ENCODE results near the gene SLC9A3. TPM values are rescaled to one million over a fixed set of nuclear protein-coding genes. Genes with fewer than 3 reads are reported as not detected.
A peak's percentile ranks its signal among the peaks of the same experiment; 100 is the strongest.

Gene SLC9A3
- total RNA-seq, 5 donors from 2014 or later (not counting 1 experiment from before 2014, with no cell fraction given), result 1.9 to 3.5 (median 2.5) TPM

GRCh38 chr5:446066-446882 is 78.0 kb downstream of the SLC9A3 start:
- Mint-ChIP-seq H3K9me3 (peaks cover 0 to 10% (median 0%) of the 10 kb centered on the region in 3 donors), H3K27me3 (no peaks in the 10 kb centered on the region), H3K4me1 (peaks cover 52 to 58% (median 54%) of the 10 kb centered on the region in 3 donors), H3K27ac (peak overlapping the region in 1 of 2 donors; percentile 68), H3K36me3 (peaks cover 42% of the 10 kb centered on the region), H3K4me3 (no peak overlapping the region)
- H3K4me1 ChIP-seq (ENCODE audit: control insufficient read depth in 1 of 2, extremely low read depth in 1 of 2, insufficient read depth in 2 of 2, low read length in 2 of 2), result peaks cover 0 to 24% of the 10 kb centered on the region in 2 experiments
- H3K27ac ChIP-seq (ENCODE audit: low read length), result no peak overlapping the region
- peaks cover 17 to 41% of the 10 kb centered on the region in 2 donors for H3K36me3 ChIP-seq (ENCODE audit: control insufficient read depth in 2 of 2, extremely low read depth in 1 of 2, insufficient read depth in 1 of 2, low read length in 1 of 2)
- no peaks in the 10 kb centered on the region for H3K27me3 ChIP-seq (replicated peaks in 1 of 2; ENCODE audit: control insufficient read depth in 2 of 2, extremely low read depth in 1 of 2, insufficient read depth in 2 of 2, low read length in 1 of 2)
- ATAC-seq (replicated peaks in 1 of 4) (no peak), DNase-seq (peak in 1 of 35 experiments; percentile 13)
- 96% methylated on average over 15 of the region's 19 CpGs for WGBS (ENCODE audit: insufficient coverage)
- H3K4me3 ChIP-seq (ENCODE audit: control insufficient read depth in 1 of 2, extremely low read depth in 1 of 2, low read length in 1 of 2), result no peak overlapping the region
- ChIA-PET POLR2A (interaction anchor here in 1 of 2 donors (1.2 kb wide), 1 partner anchor 28 kb away, joined by 5 read pairs; no protein-coding TSS in a partner anchor), CTCF (interaction anchor here (1.0 to 1.1 kb wide), 3 partner anchors 8 to 99 kb away, joined by 3 to 6 read pairs (median 5); no protein-coding TSS in a partner anchor)
- peaks cover 3% of the 10 kb centered on the region for H3K9me3 ChIP-seq

GRCh38 chr5:445591-445990 is 78.7 kb downstream of the SLC9A3 start:
- ChIA-PET CTCF (interaction anchor here (0.7 to 1.0 kb wide), 3 partner anchors 8 to 110 kb away, joined by 3 to 6 read pairs (median 4); no protein-coding TSS in a partner anchor), POLR2A (interaction anchor here in 1 of 2 donors (1.2 kb wide), 1 partner anchor 28 kb away, joined by 5 read pairs; no protein-coding TSS in a partner anchor)
- H3K36me3 ChIP-seq (ENCODE audit: control insufficient read depth in 2 of 2, extremely low read depth in 1 of 2, insufficient read depth in 1 of 2, low read length in 1 of 2), result peaks cover 17 to 41% of the 10 kb centered on the region in 2 donors
- peaks cover 52 to 58% (median 54%) of the 10 kb centered on the region in 3 donors for H3K4me1 Mint-ChIP-seq
- H3K9me3 Mint-ChIP-seq, result peaks cover 0 to 5% (median 0%) of the 10 kb centered on the region in 3 donors
- peaks cover 35% of the 10 kb centered on the region for H3K36me3 Mint-ChIP-seq
- ATAC-seq (replicated peaks in 1 of 4), result no peak
- no peaks in the 10 kb centered on the region for H3K9me3 ChIP-seq
- WGBS (ENCODE audit: insufficient coverage), result 97% methylated on average over 7 of the region's 10 CpGs
- H3K4me1 ChIP-seq (ENCODE audit: control insufficient read depth in 1 of 2, extremely low read depth in 1 of 2, insufficient read depth in 2 of 2, low read length in 2 of 2), result peaks cover 0 to 24% of the 10 kb centered on the region in 2 experiments
- H3K27me3 ChIP-seq (replicated peaks in 1 of 2; ENCODE audit: control insufficient read depth in 2 of 2, extremely low read depth in 1 of 2, insufficient read depth in 2 of 2, low read length in 1 of 2), result no peaks in the 10 kb centered on the region
- H3K27ac Mint-ChIP-seq, result peak overlapping the region in 1 of 2 donors; percentile 0
- no peak overlapping the region for H3K4me3 Mint-ChIP-seq
- no peak for DNase-seq
- H3K27me3 Mint-ChIP-seq, result no peaks in the 10 kb centered on the region
- H3K27ac ChIP-seq (ENCODE audit: low read length), result no peak overlapping the region
- H3K4me3 ChIP-seq (ENCODE audit: control insufficient read depth in 1 of 2, extremely low read depth in 1 of 2, low read length in 1 of 2), result no peak overlapping the region

GRCh38 chr5:444226-444625 is 80.0 kb downstream of the SLC9A3 start:
- H3K27ac ChIP-seq (ENCODE audit: low read length), result peak overlapping the region; percentile 68
- H3K36me3 ChIP-seq (ENCODE audit: control insufficient read depth in 2 of 2, extremely low read depth in 1 of 2, insufficient read depth in 1 of 2, low read length in 1 of 2), result peaks cover 17 to 31% of the 10 kb centered on the region in 2 donors
- H3K4me1 Mint-ChIP-seq, result peaks cover 44 to 55% (median 44%) of the 10 kb centered on the region in 3 donors

GRCh38 chr5:443239-444151 is 80.8 kb downstream of the SLC9A3 start:
- peak in 20 of 35 experiments; percentile 14 to 41 (median 26) for DNase-seq
- peak; percentile 33 to 49 (median 42) for ATAC-seq (replicated peaks in 1 of 4)
- Mint-ChIP-seq H3K4me1 (peaks cover 40 to 48% (median 42%) of the 10 kb centered on the region in 3 donors), H3K9me3 (no peaks in the 10 kb centered on the region), H3K4me3 (peak overlapping the region; percentile 93 to 98 (median 94)), H3K36me3 (peaks cover 16% of the 10 kb centered on the region), H3K27ac (peak overlapping the region; percentile 73 to 76), H3K27me3 (no peaks in the 10 kb centered on the region)
- Histone ChIP-seq H3K9me3 (no peaks in the 10 kb centered on the region), H3K27me3 (replicated peaks in 1 of 2; ENCODE audit: control insufficient read depth in 2 of 2, extremely low read depth in 1 of 2, insufficient read depth in 2 of 2, low read length in 1 of 2) (peaks cover 0 to 3% of the 10 kb centered on the region in 2 experiments), H3K36me3 (ENCODE audit: control insufficient read depth in 2 of 2, extremely low read depth in 1 of 2, insufficient read depth in 1 of 2, low read length in 1 of 2) (peaks cover 15 to 24% of the 10 kb centered on the region in 2 donors), H3K27ac (ENCODE audit: low read length) (peak overlapping the region; percentile 68), H3K4me1 (ENCODE audit: control insufficient read depth in 1 of 2, extremely low read depth in 1 of 2, insufficient read depth in 2 of 2, low read length in 2 of 2) (peaks cover 0 to 24% of the 10 kb centered on the region in 2 experiments), H3K4me3 (ENCODE audit: control insufficient read depth in 1 of 2, extremely low read depth in 1 of 2, low read length in 1 of 2) (peak overlapping the region; percentile 70 to 82)
- 21% methylated on average over 61 of the region's 62 CpGs for WGBS (ENCODE audit: insufficient coverage)
- POLR2A ChIA-PET, result no interaction called here
- CTCF ChIA-PET, result no interaction called here

More at GRCh38 chr5:444226-444625, 80.0 kb downstream of the SLC9A3 start:
- peak overlapping the region in 1 of 2 donors; percentile 82 for H3K4me3 ChIP-seq (ENCODE audit: control insufficient read depth in 1 of 2, extremely low read depth in 1 of 2, low read length in 1 of 2)
- ChIA-PET CTCF (no interaction called here), POLR2A (no interaction called here)
- H3K27me3 ChIP-seq (replicated peaks in 1 of 2; ENCODE audit: control insufficient read depth in 2 of 2, extremely low read depth in 1 of 2, insufficient read depth in 2 of 2, low read length in 1 of 2), result no peaks in the 10 kb centered on the region
- 96% methylated on average over 4 of the region's 8 CpGs for WGBS (ENCODE audit: insufficient coverage)
- peak overlapping the region; percentile 93 to 98 (median 94) for H3K4me3 Mint-ChIP-seq
- H3K9me3 Mint-ChIP-seq, result no peaks in the 10 kb centered on the region
- no peaks in the 10 kb centered on the region for H3K27me3 Mint-ChIP-seq
- H3K9me3 ChIP-seq, result no peaks in the 10 kb centered on the region
- peaks cover 0 to 24% of the 10 kb centered on the region in 2 experiments for H3K4me1 ChIP-seq (ENCODE audit: control insufficient read depth in 1 of 2, extremely low read depth in 1 of 2, insufficient read depth in 2 of 2, low read length in 2 of 2)
- DNase-seq (no peak), ATAC-seq (replicated peaks in 1 of 4) (no peak)
- H3K36me3 Mint-ChIP-seq, result peaks cover 23% of the 10 kb centered on the region
- peak overlapping the region; percentile 76 to 84 for H3K27ac Mint-ChIP-seq

- peaks cover 37 to 42% (median 42%) of the 10 kb centered on the region in 3 donors for H3K4me1 Mint-ChIP-seq
- POLR2A ChIA-PET, result no interaction called here
- WGBS (ENCODE audit: insufficient coverage), result 2% methylated on average over 57 of the region's 73 CpGs
Measured at GRCh38 chr5:442335-443238, 81.7 kb downstream of the SLC9A3 start, which contains the start of gene EXOC3. TSS of gene EXOC3 (plus strand) at chr5:443176. CDS start at chr5:446206, 3,030 bp downstream.

More at GRCh38 chr5:442335-443238, 81.7 kb downstream of the SLC9A3 start, which contains the start of gene EXOC3:
- Mint-ChIP-seq H3K9me3 (no peaks in the 10 kb centered on the region), H3K27ac (peak within 1 kb of the TSS; percentile 95 to 98), H3K36me3 (peaks cover 8% of the 10 kb centered on the region), H3K4me3 (peak within 1 kb of the TSS; percentile 93 to 98 (median 94)), H3K27me3 (no peaks in the 10 kb centered on the region)
- H3K36me3 ChIP-seq (ENCODE audit: control insufficient read depth in 2 of 2, extremely low read depth in 1 of 2, insufficient read depth in 1 of 2, low read length in 1 of 2), result peaks cover 6 to 15% of the 10 kb centered on the region in 2 donors
- DNase-seq, result peak; percentile 43 to 84 (median 64)
- CTCF ChIA-PET, result no interaction called here
- peak within 1 kb of the TSS; percentile 70 to 88 for H3K4me3 ChIP-seq (ENCODE audit: control insufficient read depth in 1 of 2, extremely low read depth in 1 of 2, low read length in 1 of 2)
- H3K27ac ChIP-seq (ENCODE audit: low read length), result peak within 1 kb of the TSS; percentile 72
- peak; percentile 89 to 91 (median 90) for ATAC-seq (replicated peaks in 1 of 4)
- peaks cover 0 to 24% of the 10 kb centered on the region in 2 experiments for H3K4me1 ChIP-seq (ENCODE audit: control insufficient read depth in 1 of 2, extremely low read depth in 1 of 2, insufficient read depth in 2 of 2, low read length in 2 of 2)
- H3K27me3 ChIP-seq (replicated peaks in 1 of 2; ENCODE audit: control insufficient read depth in 2 of 2, extremely low read depth in 1 of 2, insufficient read depth in 2 of 2, low read length in 1 of 2), result peaks cover 0 to 6% of the 10 kb centered on the region in 2 experiments
- no peaks in the 10 kb centered on the region for H3K9me3 ChIP-seq
